Osteoblast (primary cell): ENCODE data around the gene HDAC8. TPM values are rescaled to one million over a fixed set of nuclear protein-coding genes. Genes with fewer than 3 reads are reported as not detected.

ENCODE experiments used
- DNase-seq: peaks from one replicate; pipeline ENCODE4 v3.0.0; 2011; ENCODE audit warnings: low spot score, mixed read lengths; ENCODE audit not compliant: insufficient read length; ENCODE audit errors: missing footprints
- H2AFZ ChIP-seq: 2 replicates; pipeline ENCODE4 v1.6.0; 2011; ENCODE audit warnings: mild to moderate bottlenecking, low read length
- H3K27ac ChIP-seq: 2 replicates; pipeline ENCODE4 v1.5.1; 2011; ENCODE audit warnings: mild to moderate bottlenecking, low read depth, low read length, moderate library complexity
- H3K27me3 ChIP-seq: 2 replicates; pipeline ENCODE4 v1.6.0; 2012; ENCODE audit warnings: mild to moderate bottlenecking, control low read depth, inconsistent platforms, low read length, moderate library complexity; ENCODE audit not compliant: insufficient read depth
- H3K36me3 ChIP-seq: 2 replicates; pipeline ENCODE4 v1.5.1; 2011; ENCODE audit warnings: mild to moderate bottlenecking, low read length, control low read depth, moderate library complexity; ENCODE audit not compliant: insufficient read depth
- H3K4me1 ChIP-seq: 2 replicates; pipeline ENCODE4 v1.5.1; 2011; ENCODE audit warnings: mild to moderate bottlenecking, low read length, control low read depth, moderate library complexity; ENCODE audit not compliant: insufficient read depth
- H3K4me2 ChIP-seq: 2 replicates; pipeline ENCODE4 v1.6.0; 2011; ENCODE audit warnings: mild to moderate bottlenecking, low read length; ENCODE audit not compliant: insufficient read depth
- H3K4me3 ChIP-seq: fragments of 200-600 bp; sonication (generic); 3 replicates; pipeline ENCODE4 v1.5.1; 2012; ENCODE audit warnings: mild to moderate bottlenecking, low read length, inconsistent platforms; ENCODE audit not compliant: insufficient read depth
- H3K79me2 ChIP-seq: 2 replicates; pipeline ENCODE4 v1.6.0; 2012; ENCODE audit warnings: mild to moderate bottlenecking, low read length, control low read depth, inconsistent platforms; ENCODE audit not compliant: insufficient read depth
- H3K9me3 ChIP-seq: 2 replicates; pipeline ENCODE4 v1.5.1; 2011; ENCODE audit warnings: low read depth, low read length, control low read depth
- H4K20me1 ChIP-seq: 2 replicates; pipeline ENCODE4 v1.6.0; 2012; ENCODE audit warnings: mild to moderate bottlenecking, low read length, control low read depth; ENCODE audit not compliant: insufficient read depth
- total RNA-seq: library from RNA; depleted of rRNA; stranded (reverse); fragments of >200 nt; gene quantifications from 2 replicates; pipeline ENCODE4 v1.2.3, GENCODE V29; 2012
- TF ChIP-seq, protein P1 (sequence below): IDR thresholded peaks from 2 replicates; pipeline ENCODE4 v1.5.1; 2011; ENCODE audit warnings: mild to moderate bottlenecking, low read depth, low read length, moderate library complexity; ENCODE audit errors: extremely low read depth

The HDAC8 gene
- total RNA-seq, 1 donor: 24.6 TPM

GRCh38 chrX:72545990-72546389 lies 26.7 kb downstream of the HDAC8 start:
- no peaks in the 10 kb centered on the region for H3K36me3 ChIP-seq
- peaks cover 7% of the 10 kb centered on the region for H3K27me3 ChIP-seq
- TF ChIP-seq, protein P1, sequence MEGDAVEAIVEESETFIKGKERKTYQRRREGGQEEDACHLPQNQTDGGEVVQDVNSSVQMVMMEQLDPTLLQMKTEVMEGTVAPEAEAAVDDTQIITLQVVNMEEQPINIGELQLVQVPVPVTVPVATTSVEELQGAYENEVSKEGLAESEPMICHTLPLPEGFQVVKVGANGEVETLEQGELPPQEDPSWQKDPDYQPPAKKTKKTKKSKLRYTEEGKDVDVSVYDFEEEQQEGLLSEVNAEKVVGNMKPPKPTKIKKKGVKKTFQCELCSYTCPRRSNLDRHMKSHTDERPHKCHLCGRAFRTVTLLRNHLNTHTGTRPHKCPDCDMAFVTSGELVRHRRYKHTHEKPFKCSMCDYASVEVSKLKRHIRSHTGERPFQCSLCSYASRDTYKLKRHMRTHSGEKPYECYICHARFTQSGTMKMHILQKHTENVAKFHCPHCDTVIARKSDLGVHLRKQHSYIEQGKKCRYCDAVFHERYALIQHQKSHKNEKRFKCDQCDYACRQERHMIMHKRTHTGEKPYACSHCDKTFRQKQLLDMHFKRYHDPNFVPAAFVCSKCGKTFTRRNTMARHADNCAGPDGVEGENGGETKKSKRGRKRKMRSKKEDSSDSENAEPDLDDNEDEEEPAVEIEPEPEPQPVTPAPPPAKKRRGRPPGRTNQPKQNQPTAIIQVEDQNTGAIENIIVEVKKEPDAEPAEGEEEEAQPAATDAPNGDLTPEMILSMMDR: peak; percentile 31
- no peak overlapping the region for H3K4me2 ChIP-seq
- DNase-seq: no peak
- H4K20me1 ChIP-seq: peaks cover 11% of the 10 kb centered on the region
- no peak overlapping the region for H3K4me3 ChIP-seq
- no peaks in the 10 kb centered on the region for H3K9me3 ChIP-seq
- no peak overlapping the region for H3K27ac ChIP-seq
- no peaks in the 10 kb centered on the region for H3K79me2 ChIP-seq
- no peak overlapping the region for H2AFZ ChIP-seq
- no peaks in the 10 kb centered on the region for H3K4me1 ChIP-seq

- Histone ChIP-seq H3K4me3 (no peak overlapping the region), H3K36me3 (no peaks in the 10 kb centered on the region), H3K4me2 (no peak overlapping the region), H3K4me1 (no peaks in the 10 kb centered on the region), H2AFZ (no peak overlapping the region), H3K79me2 (no peaks in the 10 kb centered on the region), H3K27ac (no peak overlapping the region), H3K27me3 (peaks cover 6% of the 10 kb centered on the region), H3K9me3 (no peaks in the 10 kb centered on the region), H4K20me1 (peaks cover 14% of the 10 kb centered on the region)
- no peak for DNase-seq
- TF ChIP-seq, protein P1: peak; percentile 40
These were observed 32.3 kb downstream of the HDAC8 start for GRCh38 chrX:72540318-72540717.

- DNase-seq: no peak
- no peak overlapping the region for H2AFZ ChIP-seq
- H3K27ac ChIP-seq: no peak overlapping the region
- no peaks in the 10 kb centered on the region for H3K79me2 ChIP-seq
- H3K9me3 ChIP-seq: no peaks in the 10 kb centered on the region
- peaks cover 3% of the 10 kb centered on the region for H3K27me3 ChIP-seq
- TF ChIP-seq, protein P1: no peak
- H3K4me3 ChIP-seq: no peak overlapping the region
- H4K20me1 ChIP-seq: peaks cover 14% of the 10 kb centered on the region
- H3K4me1 ChIP-seq: no peaks in the 10 kb centered on the region
- H3K36me3 ChIP-seq: no peaks in the 10 kb centered on the region
- no peak overlapping the region for H3K4me2 ChIP-seq
These were observed 32.8 kb downstream of the HDAC8 start for GRCh38 chrX:72539822-72540221.

GRCh38 chrX:72536542-72536941 lies 36.1 kb downstream of the HDAC8 start:
- Histone ChIP-seq H3K27me3 (peaks cover 3% of the 10 kb centered on the region), H3K79me2 (no peaks in the 10 kb centered on the region), H3K9me3 (no peaks in the 10 kb centered on the region), H3K4me3 (no peak overlapping the region), H3K27ac (no peak overlapping the region), H3K4me1 (no peaks in the 10 kb centered on the region), H2AFZ (no peak overlapping the region), H3K36me3 (no peaks in the 10 kb centered on the region), H3K4me2 (no peak overlapping the region), H4K20me1 (peaks cover 7% of the 10 kb centered on the region)
- TF ChIP-seq, protein P1: no peak
- DNase-seq: no peak
